Measurements from ENCODE around the gene NPTX1.

NPTX1 gene

GRCh38 chr17:80458016-80458415, 18.4 kb downstream of the NPTX1 start:
- no peak overlapping the region for H3K4me2 ChIP-seq (ENCODE audit: low read length)
- TF ChIP-seq EZH2phosphoT487 (IDR thresholded peaks at IDR 0.05; ENCODE audit: borderline replicate concordance, low read length) (no peak), CTCF (IDR thresholded peaks at IDR 0.05; ENCODE audit: low read depth, low read length, poor library complexity, severe bottlenecking) (no peak)
- peaks cover 19% of the 10 kb centered on the region for H3K4me1 ChIP-seq (ENCODE audit: control insufficient read depth, low read length)
- H3K9me3 ChIP-seq (ENCODE audit: control insufficient read depth, insufficient read depth, low read length), result no peaks in the 10 kb centered on the region
- H3K9me2 ChIP-seq (replicated peaks; ENCODE audit: control insufficient read depth, low read length), result no peaks in the 10 kb centered on the region
- no peak overlapping the region for H3K4me3 ChIP-seq (ENCODE audit: low read length)
- H3F3A ChIP-seq (ENCODE audit: control insufficient read depth, insufficient read depth), result 0 out of 2 replicates have a peak, but pooled peaks cover 2% of the 10 kb centered on the region
- H3K36me3 ChIP-seq (ENCODE audit: control insufficient read depth, low read length), result peaks cover 2% of the 10 kb centered on the region; the same call in 1 of the 2 replicates
- peaks cover 7% of the 10 kb centered on the region; the same call in 1 of the 2 replicates for H3K27me3 ChIP-seq (ENCODE audit: control insufficient read depth, low read length)
- H3K79me2 ChIP-seq (ENCODE audit: control insufficient read depth, low read length), result 0 out of 2 replicates have a peak, but pooled peaks cover 3% of the 10 kb centered on the region
- H3K27ac ChIP-seq (ENCODE audit: low read depth, low read length), result no peak overlapping the region
- no peaks in the 10 kb centered on the region for H4K20me1 ChIP-seq (ENCODE audit: control insufficient read depth, insufficient read depth, low read depth, low read length)

- Histone ChIP-seq H3K9me3 (ENCODE audit: control insufficient read depth, insufficient read depth, low read length) (no peaks in the 10 kb centered on the region), H3K4me2 (ENCODE audit: low read length) (no peak overlapping the region), H3K9me2 (replicated peaks; ENCODE audit: control insufficient read depth, low read length) (no peaks in the 10 kb centered on the region), H3K27ac (ENCODE audit: low read depth, low read length) (no peak overlapping the region), H3K27me3 (ENCODE audit: control insufficient read depth, low read length) (peaks cover 7% of the 10 kb centered on the region; the same call in 1 of the 2 replicates), H3F3A (ENCODE audit: control insufficient read depth, insufficient read depth) (0 out of 2 replicates have a peak, but pooled peaks cover 2% of the 10 kb centered on the region), H4K20me1 (ENCODE audit: control insufficient read depth, insufficient read depth, low read depth, low read length) (no peaks in the 10 kb centered on the region), H3K79me2 (ENCODE audit: control insufficient read depth, low read length) (0 out of 2 replicates have a peak, but pooled peaks cover 3% of the 10 kb centered on the region), H3K36me3 (ENCODE audit: control insufficient read depth, low read length) (peaks cover 2% of the 10 kb centered on the region; the same call in 1 of the 2 replicates), H3K4me1 (ENCODE audit: control insufficient read depth, low read length) (peaks cover 19% of the 10 kb centered on the region), H3K4me3 (ENCODE audit: low read length) (no peak overlapping the region)
- TF ChIP-seq CTCF (IDR thresholded peaks at IDR 0.05; ENCODE audit: low read depth, low read length, poor library complexity, severe bottlenecking) (no peak), EZH2phosphoT487 (IDR thresholded peaks at IDR 0.05; ENCODE audit: borderline replicate concordance, low read length) (no peak)
Observed at GRCh38 chr17:80457236-80457856, 19.1 kb downstream of the NPTX1 start.

- Histone ChIP-seq H3K4me1 (ENCODE audit: control insufficient read depth, low read length) (peaks cover 19% of the 10 kb centered on the region), H3F3A (ENCODE audit: control insufficient read depth, insufficient read depth) (0 out of 2 replicates have a peak, but pooled peaks cover 2% of the 10 kb centered on the region), H3K79me2 (ENCODE audit: control insufficient read depth, low read length) (0 out of 2 replicates have a peak, but pooled peaks cover 3% of the 10 kb centered on the region), H3K9me2 (replicated peaks; ENCODE audit: control insufficient read depth, low read length) (no peaks in the 10 kb centered on the region), H3K9me3 (ENCODE audit: control insufficient read depth, insufficient read depth, low read length) (no peaks in the 10 kb centered on the region), H3K36me3 (ENCODE audit: control insufficient read depth, low read length) (peaks cover 2% of the 10 kb centered on the region; the same call in 1 of the 2 replicates), H4K20me1 (ENCODE audit: control insufficient read depth, insufficient read depth, low read depth, low read length) (no peaks in the 10 kb centered on the region), H3K4me2 (ENCODE audit: low read length) (no peak overlapping the region), H3K27me3 (ENCODE audit: control insufficient read depth, low read length) (peaks cover 7% of the 10 kb centered on the region; the same call in 1 of the 2 replicates), H3K27ac (ENCODE audit: low read depth, low read length) (no peak overlapping the region), H3K4me3 (ENCODE audit: low read length) (no peak overlapping the region)
- TF ChIP-seq CTCF (IDR thresholded peaks at IDR 0.05; ENCODE audit: low read depth, low read length, poor library complexity, severe bottlenecking), result no peak
- TF ChIP-seq EZH2phosphoT487 (IDR thresholded peaks at IDR 0.05; ENCODE audit: borderline replicate concordance, low read length), result no peak
Observed at GRCh38 chr17:80456465-80457235, 19.8 kb downstream of the NPTX1 start.

Measured in DOHH2 (cell line).